ENCODE results near the gene PCDH9. TPM values are rescaled to one million over a fixed set of nuclear protein-coding genes. Genes with fewer than 3 reads are reported as not detected.

PCDH9 gene
- total RNA-seq, 1 experiment from 2014 or later, result 4.2 TPM

- no TSS peak for BruUV-seq (replicated peaks)
- Histone ChIP-seq H3K4me1 (ENCODE audit: control insufficient read depth, insufficient read depth, low read length) (no peaks in the 10 kb centered on the region), H3K27ac (ENCODE audit: low read length) (no peak overlapping the region), H3K4me3 (ENCODE audit: low read depth in 2 of 2, low read length in 2 of 2) (no peak overlapping the region), H3K9me3 (ENCODE audit: control insufficient read depth, insufficient read depth, low read depth, low read length) (no peaks in the 10 kb centered on the region), H3K27me3 (ENCODE audit: control insufficient read depth, insufficient read depth, low read length) (no peaks in the 10 kb centered on the region), H3K36me3 (ENCODE audit: control insufficient read depth, insufficient read depth, low read length) (no peaks in the 10 kb centered on the region)
- intact Hi-C loops (cut with micrococcal nuclease; ENCODE audit: unreplicated experiment), result no loop called here
- no peak for DNase-seq (ENCODE audit: low read depth, low spot score)
- ChIA-PET POLR2A (no interaction called here), CTCF (no interaction called here)
- no peak for ATAC-seq
- in situ Hi-C loops (cut with HindIII; ENCODE audit: low pct_unique_long_range_greater_than_20kb, low sequenced_read_pairs), result no loop called here
- TF ChIP-seq POLR2AphosphoS5 (IDR thresholded peaks at IDR 0.05; ENCODE audit: low read depth, low read length), result no peak
Observed at GRCh38 chr13:66377569-66377968, 852.6 kb downstream of the PCDH9 start.

GRCh38 chr13:66375756-66376155 lies 854.4 kb downstream of the PCDH9 start:
- in situ Hi-C loops (cut with HindIII; ENCODE audit: low pct_unique_long_range_greater_than_20kb, low sequenced_read_pairs) (no loop called here), intact Hi-C loops (cut with micrococcal nuclease; ENCODE audit: unreplicated experiment) (no loop called here)
- ChIA-PET CTCF (no interaction called here), POLR2A (no interaction called here)
- Histone ChIP-seq H3K9me3 (ENCODE audit: control insufficient read depth, insufficient read depth, low read depth, low read length) (no peaks in the 10 kb centered on the region), H3K27me3 (ENCODE audit: control insufficient read depth, insufficient read depth, low read length) (no peaks in the 10 kb centered on the region), H3K36me3 (ENCODE audit: control insufficient read depth, insufficient read depth, low read length) (no peaks in the 10 kb centered on the region), H3K4me1 (ENCODE audit: control insufficient read depth, insufficient read depth, low read length) (no peaks in the 10 kb centered on the region), H3K27ac (ENCODE audit: low read length) (no peak overlapping the region; the same call in 1 of the 2 replicates), H3K4me3 (ENCODE audit: low read depth in 2 of 2, low read length in 2 of 2) (no peak overlapping the region)
- DNase-seq (ENCODE audit: low read depth, low spot score), result no peak
- TF ChIP-seq SIN3A (IDR thresholded peaks at IDR 0.05; ENCODE audit: borderline replicate concordance, insufficient read depth, low read depth, low read length) (no peak), CTCF (IDR thresholded peaks at IDR 0.05) (no peak), REST (IDR thresholded peaks at IDR 0.05; ENCODE audit: insufficient read depth in 1 of 2, low read depth in 2 of 2, low read length in 1 of 2) (no peak), POLR2AphosphoS5 (IDR thresholded peaks at IDR 0.05; ENCODE audit: low read depth, low read length) (no peak), TCF7L2 (IDR thresholded peaks at IDR 0.05; ENCODE audit: low read depth, low read length) (no peak)
- BruUV-seq (replicated peaks), result no TSS peak
- no peak for ATAC-seq

DNA sequence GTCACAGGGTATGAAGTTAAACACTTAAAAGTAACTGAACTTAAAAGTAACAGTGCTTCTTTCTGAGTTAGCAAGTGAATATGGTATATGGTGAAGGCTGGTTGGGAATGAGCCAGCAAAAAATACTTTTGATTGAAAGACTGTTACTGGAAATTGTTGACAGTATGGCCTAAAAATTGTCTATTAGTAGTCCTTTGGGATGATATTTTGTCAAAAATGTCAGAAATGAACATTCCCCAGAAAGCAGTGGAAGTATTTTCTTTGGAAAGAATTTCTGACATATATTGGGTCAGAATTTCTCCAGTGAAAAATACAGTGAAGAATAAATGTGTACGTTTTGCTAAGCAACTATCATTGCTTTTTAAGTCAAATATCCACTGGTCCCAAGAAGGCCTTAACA lies 860.5 kb downstream of the PCDH9 start:
- DNase-seq (ENCODE audit: low read depth, low spot score) (no peak), ATAC-seq (no peak)
- Histone ChIP-seq H3K4me3 (ENCODE audit: low read depth in 2 of 2, low read length in 2 of 2) (no peak overlapping the region), H3K27me3 (ENCODE audit: control insufficient read depth, insufficient read depth, low read length) (no peaks in the 10 kb centered on the region), H3K9me3 (ENCODE audit: control insufficient read depth, insufficient read depth, low read depth, low read length) (no peaks in the 10 kb centered on the region), H3K27ac (ENCODE audit: low read length) (no peak overlapping the region), H3K36me3 (ENCODE audit: control insufficient read depth, insufficient read depth, low read length) (no peaks in the 10 kb centered on the region; the same call in 1 of the 2 replicates), H3K4me1 (ENCODE audit: control insufficient read depth, insufficient read depth, low read length) (no peaks in the 10 kb centered on the region)
- TF ChIP-seq TCF7L2 (IDR thresholded peaks at IDR 0.05; ENCODE audit: low read depth, low read length) (no peak), SIN3A (IDR thresholded peaks at IDR 0.05; ENCODE audit: borderline replicate concordance, insufficient read depth, low read depth, low read length) (no peak), REST (IDR thresholded peaks at IDR 0.05; ENCODE audit: insufficient read depth in 1 of 2, low read depth in 2 of 2, low read length in 1 of 2) (no peak), CTCF (IDR thresholded peaks at IDR 0.05) (no peak), POLR2AphosphoS5 (IDR thresholded peaks at IDR 0.05; ENCODE audit: low read depth, low read length) (no peak)
- ChIA-PET POLR2A (no interaction called here), CTCF (no interaction called here)
- BruUV-seq (replicated peaks), result no TSS peak
- intact Hi-C loops (cut with micrococcal nuclease; ENCODE audit: unreplicated experiment) (loop anchor here (10.0 kb wide), 1 partner anchor 1995 kb away; no protein-coding TSS in a partner anchor), in situ Hi-C loops (cut with HindIII; ENCODE audit: low pct_unique_long_range_greater_than_20kb, low sequenced_read_pairs) (no loop called here)
